ENCODE results near the gene GRM1.

GRM1 gene

DNA sequence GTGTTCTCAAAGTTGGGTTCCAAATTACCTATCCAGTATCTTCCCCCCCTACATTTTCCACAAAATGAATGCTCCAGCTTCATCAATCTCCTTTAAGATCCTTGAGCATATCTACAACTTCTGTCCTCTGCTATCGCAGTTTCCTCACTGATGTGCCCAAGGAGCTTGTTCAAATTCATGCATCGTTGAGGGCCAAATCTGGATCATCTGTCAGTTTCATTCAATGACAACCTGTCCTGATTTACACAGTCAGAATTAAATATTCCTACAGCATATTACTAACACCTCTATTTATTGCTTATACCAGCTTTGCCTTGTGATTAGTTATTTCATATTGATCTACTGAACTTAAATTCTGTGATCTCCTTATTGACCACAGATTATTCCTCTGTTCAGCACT is 68.7 kb downstream of the GRM1 start:
- no peak for DNase-seq (ENCODE audit: low read depth in 2 of 2)

DNA sequence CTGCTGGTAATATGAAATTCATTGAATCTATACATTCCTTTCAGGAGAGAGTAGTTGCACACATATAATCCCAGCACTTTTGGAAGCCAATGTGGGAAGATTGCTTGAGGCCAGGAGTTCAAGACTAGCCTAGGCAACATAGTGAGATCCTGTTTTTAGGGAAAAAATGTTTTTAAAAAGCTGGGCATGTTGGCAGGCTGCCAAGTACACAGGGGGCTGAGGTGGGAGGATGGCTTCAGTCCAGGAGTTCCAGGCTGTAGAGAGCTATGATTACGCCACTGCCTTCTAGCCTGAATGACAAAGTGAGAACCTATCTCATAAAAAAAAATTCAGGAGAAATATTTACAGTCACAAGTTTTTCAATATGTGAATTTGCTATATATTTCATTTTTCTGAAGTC is 71.9 kb downstream of the GRM1 start:
- no peak for DNase-seq (ENCODE audit: low read depth in 2 of 2)

DNA sequence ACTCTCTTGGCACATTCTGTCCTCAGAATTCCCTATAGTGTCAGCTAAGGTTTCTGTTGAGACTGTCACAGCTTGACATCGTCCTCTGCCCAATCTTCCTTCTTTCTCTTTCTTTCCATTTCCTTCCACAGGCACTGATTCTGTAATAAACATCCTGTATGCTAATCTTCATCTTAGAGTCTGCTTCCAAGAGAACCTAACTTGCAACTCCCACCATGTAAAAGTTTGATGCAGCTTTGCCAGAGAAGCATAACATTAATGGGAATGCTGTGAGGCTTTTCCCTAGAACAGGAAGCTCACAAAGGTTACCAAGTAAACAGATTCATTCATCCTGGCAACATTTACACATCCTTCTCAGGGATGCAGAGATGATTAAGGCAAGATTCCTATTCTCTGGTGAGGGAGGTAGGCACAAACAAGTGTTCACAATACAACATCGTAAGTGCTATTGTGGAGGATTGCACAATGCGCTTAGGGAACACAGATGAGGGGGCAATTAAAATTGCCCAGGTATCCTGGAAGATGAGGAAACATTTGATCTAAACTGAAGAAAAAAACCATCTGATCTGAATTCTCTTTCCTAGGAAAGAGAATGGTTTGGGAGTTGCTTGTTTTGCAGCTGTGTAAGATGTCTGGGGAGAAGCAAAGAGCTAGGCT is 74.7 kb downstream of the GRM1 start:
- no peak for DNase-seq (ENCODE audit: low read depth in 2 of 2)

DNA sequence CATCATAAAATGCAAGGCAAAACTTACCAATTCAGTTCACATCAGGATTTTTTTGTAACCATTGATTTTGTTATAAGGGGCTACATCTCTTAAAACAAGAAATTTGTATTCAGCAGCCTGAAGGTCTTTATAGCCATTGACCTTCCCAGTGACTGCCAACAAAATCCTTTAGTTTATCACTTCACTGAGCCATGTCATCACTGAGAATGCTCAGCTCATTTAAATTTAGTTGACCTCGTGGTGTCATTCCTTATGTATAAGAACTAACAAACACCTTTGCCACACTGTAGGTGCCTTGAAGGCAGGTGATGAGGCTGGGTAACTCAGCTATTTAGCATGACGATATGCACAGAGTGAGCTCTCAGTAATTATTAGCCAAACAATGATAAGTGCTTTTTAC is 77.7 kb downstream of the GRM1 start:
- no peak for DNase-seq (ENCODE audit: low read depth in 2 of 2)

DNA sequence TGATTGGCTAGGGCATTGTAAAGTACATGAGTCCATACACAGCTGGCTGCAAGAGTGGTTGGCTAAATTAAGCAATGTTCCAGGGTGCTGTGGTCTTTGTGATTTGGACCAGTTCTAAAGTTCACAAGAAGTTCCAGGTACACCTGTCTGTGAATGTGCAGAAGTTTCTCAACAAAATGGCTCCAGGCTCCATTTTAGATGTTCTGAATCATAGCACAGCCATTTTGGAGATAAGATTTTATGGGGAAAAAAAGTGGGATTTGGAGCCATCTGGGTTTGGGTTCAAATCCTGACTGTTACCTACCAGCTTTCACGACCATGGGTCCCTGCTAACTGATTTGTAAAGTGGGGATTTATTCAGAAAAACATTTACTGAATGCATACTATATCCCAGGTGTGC is 82.1 kb downstream of the GRM1 start:
- no peak for DNase-seq (ENCODE audit: low read depth in 2 of 2)

DNA sequence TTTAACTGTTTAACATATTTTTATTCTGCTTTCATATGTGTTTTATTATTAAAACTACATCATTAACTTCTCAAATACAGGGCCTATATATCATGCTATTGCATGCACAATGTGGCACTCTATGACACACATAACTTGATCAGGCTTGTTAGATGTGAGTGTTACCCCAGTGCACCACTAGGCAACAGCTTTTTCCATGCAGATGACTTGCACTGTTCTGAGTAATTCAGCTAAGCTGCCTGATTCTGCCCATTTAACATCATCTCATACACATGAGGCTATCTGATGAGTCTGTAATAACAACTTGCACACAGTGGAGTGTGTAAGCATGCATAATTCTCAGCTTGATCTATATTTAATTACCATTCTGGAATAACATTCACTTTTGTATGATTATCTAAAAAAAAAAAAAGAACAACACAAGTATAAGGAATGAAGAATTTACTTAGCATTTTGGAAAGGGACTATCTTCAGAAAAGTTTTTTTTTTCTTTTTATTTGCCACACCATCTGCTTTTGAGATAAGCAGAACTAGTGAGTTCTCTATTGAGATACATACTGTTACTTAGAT is 83.1 kb downstream of the GRM1 start:
- DNase-seq (ENCODE audit: low read depth in 2 of 2) = no peak

DNA sequence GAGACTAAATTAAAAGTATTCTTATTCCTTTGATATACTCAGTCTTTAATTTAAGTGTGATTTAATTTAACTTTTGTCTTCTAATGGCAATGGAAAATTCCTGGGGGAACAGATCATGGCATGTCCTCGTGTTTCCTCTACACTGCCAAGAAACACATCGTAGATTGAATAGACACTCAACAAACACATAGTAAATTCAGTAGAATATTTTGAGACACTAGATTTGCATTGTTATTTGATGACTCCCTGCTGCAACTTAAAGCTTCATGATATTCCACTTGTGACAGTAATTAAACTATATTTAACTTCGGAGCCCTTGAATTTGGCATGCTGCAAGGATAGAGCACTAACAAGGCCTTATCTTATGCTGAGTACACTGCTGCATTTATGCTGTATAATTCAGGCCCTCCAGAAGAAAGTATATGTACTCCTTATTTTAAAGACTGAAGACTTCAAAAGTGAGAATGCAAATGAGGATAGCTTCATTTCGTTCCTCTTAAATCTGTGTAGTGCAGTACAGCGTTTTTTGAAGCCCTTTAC is 84.3 kb downstream of the GRM1 start:
- no peak for DNase-seq (ENCODE audit: low read depth in 2 of 2)

DNA sequence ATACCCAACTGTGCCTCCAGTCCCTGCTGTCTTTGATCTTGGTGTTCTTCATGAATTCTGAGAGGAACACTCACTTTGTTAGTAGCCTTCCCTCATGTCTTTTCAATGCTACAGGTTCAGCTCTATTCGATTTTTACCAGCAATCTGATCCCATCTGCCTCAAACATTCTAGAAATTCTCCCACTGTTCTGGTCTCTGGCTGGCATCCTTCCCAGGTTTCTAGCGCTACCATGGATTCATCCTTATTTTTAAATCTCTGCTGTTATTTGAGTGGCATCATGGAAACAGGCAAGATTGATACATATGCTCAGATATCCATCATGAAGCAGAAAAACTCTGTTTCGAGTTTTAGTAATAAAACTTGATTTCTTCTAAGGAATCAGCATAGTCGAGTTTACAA is 94.8 kb downstream of the GRM1 start:
- DNase-seq (ENCODE audit: low read depth in 2 of 2) = no peak

DNA sequence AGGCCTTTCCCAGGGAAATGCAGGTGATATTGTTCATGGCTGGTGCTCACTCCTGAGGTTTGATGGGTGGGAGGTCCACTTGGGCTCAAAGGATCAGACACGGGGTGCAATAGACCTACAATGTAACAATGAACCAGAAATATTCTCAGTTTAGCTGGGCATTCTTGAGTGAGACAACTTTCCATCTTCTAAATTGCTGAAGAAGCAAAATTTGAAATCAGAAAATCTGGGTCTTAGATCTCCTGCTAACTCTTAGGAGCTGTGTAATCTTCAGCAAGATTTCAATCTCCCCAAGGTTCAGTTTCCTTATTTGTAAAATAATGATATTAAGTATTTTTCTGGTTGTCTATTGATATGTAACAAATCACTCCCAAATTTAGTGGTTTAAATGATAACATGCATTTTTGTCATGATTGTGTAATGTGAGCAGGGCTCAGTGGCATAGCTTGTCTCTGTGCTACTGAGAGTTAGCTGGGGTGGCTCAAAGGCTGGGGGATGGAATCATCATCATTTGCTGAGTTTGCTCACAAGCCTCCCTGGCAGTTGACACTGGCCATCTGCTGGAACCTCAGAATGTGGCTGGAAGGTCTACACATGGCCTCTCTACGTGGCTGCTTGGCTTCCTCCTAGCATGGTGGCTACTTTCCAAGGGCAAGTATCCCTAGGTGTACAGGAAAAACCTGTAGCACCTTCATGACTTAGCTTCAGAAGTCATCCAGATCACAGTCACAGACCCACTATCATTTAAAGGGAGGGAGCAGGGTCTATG is 98.8 kb downstream of the GRM1 start:
- no peak for DNase-seq (ENCODE audit: low read depth in 2 of 2)

DNA sequence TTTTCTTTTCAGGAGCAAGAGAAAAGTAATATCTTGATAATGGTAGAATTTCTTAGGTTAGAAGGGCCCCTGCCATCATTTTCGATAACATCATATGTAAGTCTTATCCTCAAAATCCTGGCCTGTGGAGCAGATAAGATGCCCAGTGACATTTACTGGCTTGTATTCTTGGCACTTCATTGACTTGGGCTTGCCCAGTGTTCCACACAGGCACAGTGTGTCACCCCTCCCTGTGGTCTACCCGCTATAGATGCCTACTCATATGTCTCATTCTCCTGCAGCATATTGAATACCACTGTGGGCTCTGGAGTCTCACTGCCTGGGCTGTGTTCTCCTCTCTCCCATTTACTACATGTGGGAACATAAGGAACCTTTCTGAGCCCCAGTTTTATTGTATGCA is 105.0 kb downstream of the GRM1 start:
- DNase-seq (ENCODE audit: low read depth in 2 of 2) = no peak

DNA sequence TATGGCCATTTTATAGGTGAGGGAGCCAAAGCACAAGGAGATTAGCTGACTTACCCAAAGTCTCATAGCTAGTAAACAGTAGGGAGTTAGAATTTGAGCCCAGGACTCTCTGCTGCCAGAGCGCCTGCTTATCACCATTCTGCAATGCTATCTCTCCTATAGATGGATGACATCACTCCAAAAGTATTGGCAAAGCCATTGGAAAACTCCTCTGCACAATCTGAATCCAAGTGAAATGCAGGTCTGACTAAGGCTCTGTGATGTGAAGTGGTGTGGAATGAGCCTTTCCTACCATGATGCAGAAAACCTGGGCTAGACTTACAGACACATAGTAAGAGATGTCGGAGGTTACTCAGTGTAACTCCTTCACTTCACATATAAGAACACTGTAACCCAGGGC is 106.3 kb downstream of the GRM1 start:
- DNase-seq (ENCODE audit: low read depth in 2 of 2) = no peak

DNA sequence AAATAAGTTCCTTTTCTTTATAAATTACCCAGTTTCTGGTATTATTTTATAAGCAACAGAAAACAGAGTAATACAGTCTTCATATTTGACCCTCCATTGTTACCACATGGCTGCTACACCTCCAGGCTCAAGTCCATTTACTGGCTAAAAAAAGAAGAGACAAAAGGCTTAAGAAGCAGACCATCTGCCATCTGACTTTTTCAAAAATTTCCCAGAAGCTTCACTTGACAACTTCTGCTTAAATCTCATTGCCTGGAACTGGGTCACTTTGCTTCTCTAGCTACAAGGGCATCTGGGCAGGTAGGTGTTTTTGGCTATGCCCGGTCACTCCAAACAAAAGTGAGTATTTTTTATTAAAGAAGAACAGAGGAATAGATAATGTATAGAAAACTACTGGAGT is 118.0 kb downstream of the GRM1 start:
- DNase-seq (ENCODE audit: low read depth in 2 of 2) = no peak

DNA sequence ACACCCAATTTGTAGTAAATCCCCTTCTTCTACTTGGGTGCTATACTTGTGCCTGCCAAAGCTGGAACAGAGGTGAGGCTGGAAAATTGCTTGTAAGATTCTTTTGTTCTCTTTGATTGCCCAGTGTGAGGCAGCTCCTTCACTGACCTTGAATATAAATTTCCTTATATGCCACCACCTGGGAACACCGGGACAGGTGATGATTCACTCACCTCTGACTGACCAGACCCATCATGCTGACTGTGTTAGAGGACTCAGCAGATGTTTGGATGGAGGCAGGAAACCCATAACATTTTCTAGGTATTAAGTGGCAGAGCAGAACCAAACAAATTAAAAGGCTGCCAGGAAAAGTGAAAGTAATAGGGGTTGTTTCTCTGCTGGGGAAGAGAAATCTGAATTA is 120.9 kb downstream of the GRM1 start:
- no peak for DNase-seq (ENCODE audit: low read depth in 2 of 2)

DNA sequence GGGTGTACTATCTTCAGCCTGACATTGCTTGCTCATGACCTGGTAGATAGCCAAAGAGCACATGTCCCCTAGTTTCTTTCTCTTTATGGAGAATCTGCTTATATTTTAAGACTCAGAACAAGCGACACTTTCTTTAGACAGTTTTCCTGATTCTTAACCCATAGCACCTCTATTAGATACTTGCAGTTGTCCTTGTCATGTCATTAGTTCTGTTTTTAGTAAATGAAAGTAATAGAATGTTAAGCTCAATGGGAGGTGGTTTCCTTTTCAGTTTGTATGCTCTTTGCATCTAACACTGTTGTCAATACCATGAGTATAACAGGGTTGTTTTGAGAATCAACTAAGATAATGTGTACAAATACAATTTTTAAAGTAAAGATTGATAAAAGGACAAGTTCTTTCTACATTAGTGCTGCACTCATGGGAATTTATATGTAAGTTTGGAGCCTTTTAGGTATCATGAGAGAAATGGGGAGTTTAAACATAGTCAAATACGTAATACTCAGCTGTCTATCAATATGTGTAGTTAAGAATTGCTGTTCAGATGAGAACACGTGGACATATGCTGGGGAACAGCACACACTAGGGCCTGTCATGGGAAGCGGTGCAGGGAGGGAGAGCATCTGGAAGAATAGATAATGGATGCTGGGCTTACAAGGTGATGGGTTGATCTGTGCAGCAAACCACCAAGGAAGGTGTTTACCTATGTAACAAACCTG is 124.3 kb downstream of the GRM1 start:
- no peak for DNase-seq (ENCODE audit: low read depth in 2 of 2)

DNA sequence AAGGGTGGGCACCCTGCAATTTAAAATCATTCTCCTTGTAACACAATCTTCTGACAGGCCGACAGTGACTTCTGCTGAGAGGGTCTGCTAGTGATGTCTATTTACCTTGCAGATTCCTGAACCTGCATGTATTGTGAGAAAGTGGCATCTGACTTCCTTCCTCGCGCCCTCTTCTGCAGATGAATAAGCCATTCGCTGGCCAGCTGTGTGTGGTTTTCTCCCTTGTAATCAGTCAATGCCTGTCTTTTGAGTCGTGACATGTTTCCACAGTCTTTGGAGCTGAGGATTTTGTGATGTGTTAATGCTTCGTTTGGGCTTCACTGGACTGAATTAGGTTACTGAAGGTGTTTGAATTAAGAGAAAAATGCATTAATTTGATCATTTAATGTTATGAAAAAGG is 125.3 kb downstream of the GRM1 start:
- no peak for DNase-seq (ENCODE audit: low read depth in 2 of 2)

DNA sequence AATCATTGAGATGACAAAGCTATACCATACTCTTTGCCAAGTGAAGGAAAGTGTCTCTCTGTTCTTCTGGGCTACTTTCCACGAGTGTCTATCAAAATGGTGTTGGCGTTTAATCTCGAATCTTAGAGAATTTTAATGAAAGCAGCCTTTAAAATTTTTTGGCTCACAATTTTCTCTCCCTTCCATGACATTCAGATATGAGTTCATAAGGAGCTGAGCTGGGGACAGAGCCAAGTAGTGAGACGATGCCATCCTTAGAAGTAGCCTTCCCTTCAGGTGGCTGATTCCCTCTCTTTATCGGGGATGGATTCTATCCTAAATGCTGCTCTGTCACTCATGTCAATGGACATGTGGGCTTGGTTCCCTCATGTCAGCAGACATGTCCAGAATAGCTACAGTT is 132.8 kb downstream of the GRM1 start:
- no peak for DNase-seq (ENCODE audit: low read depth in 2 of 2)

DNA sequence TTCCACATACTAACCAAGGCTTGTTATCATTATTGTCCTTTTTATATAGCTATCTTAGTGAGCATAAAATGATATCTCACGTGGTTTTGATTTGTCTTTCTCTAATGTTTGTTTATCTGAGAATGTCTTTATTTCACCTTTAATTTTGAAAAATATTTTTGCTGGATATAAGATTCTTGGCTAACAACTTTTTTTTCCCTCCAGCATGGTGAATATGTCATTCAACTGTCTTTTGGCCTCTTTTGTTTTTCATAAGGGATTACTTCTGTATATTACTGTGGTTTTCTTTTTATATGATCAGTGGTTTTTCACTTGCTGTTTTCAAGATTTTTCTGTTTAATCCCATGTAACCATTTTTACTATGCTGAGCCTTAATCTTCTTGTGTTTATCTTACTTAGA is 141.0 kb downstream of the GRM1 start:
- no peak for DNase-seq (ENCODE audit: low read depth in 2 of 2)

DNA sequence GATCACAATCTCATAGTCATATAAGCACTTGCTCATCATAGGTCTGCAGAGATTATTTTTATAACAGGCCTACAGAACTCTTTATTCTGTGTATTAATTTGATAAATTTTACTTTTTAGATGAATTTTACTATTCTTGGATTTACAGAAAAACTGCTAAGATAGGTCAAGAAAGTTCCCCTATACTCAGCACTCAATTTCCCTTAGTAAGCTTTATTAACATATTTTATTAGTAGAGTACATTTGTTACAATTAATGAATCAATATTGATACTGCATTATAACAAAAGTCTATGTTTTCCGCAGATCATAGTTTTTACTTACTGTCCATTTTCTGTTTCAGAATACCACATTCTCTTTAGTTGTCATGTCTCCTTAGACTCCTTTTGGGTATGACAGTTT is 148.9 kb downstream of the GRM1 start:
- DNase-seq (ENCODE audit: low read depth in 2 of 2) = no peak

DNA sequence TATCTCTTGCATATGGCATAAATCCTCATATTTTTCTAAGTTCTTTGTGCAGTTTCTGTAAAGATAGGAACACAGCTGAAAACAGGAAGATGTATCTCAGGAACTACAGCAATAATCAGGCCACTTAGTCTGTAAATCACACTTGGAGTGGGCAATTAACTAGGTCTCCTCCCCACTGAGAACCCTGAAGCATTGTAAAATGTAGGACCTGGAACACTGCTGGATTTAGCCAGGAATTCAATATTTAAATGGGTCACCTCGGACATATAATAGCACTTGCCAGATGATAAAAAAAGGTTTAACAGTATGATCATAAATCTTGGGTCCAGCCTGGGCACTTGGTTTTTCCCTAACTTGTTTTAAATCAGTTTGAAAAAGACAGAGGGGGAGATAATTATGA is 155.0 kb downstream of the GRM1 start:
- DNase-seq (ENCODE audit: low read depth in 2 of 2) = no peak

DNA sequence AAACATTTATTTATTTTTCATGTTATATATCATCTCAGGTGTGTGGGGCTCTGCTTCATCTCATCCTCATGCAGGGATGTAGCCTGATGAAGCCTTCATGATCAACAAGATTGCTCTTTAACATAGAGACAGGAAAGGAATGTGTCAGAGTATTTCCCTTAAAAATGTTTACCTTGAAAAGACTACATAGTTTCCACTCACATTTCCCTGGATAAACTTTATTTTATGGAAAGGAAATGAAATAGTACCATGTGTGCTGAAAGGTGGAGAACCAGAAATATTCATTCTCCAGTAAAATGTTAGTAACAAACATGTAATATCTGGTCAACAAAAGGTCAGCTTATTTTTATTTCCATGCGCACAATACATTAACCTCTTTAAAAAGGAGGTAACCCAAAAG is 155.8 kb downstream of the GRM1 start:
- no peak for DNase-seq (ENCODE audit: low read depth in 2 of 2)

DNA sequence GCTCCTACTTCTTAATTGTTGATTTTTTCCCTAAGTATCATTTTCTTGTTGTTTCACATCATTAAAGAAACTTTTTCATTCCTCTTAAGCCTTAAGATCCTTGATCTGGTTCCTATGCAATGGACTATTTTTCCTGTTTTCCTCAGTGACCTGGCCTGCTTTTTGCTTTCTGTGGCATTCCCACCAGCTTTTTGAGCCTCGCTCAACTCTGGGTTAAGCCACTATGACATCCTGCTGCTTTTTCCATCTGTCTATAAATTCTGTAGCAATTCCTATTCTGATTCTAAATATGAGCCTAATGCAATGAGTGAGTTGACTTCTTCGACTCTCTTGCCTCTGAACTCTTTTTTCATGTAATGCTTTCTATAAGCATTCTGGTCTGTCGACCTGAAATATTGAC is 160.3 kb downstream of the GRM1 start:
- no peak for DNase-seq (ENCODE audit: low read depth in 2 of 2)

DNA sequence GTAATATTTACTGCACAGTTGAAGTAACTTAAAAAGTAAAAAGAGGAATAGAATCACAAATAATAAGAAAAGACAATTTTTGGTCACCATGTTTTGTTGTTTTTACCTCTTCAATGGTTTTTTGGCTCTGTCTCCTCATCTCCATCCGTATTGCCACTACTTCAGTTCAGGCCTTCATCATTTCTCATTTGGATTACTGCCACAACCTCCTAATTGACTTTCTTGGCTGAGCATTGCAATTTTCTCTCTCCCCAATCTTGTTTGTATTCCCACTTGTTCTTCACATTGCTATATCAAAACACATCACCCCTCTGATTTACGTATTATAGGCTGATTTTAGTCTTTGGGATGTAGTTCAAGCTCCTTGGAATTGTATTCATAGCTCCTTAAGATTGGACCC is 161.7 kb downstream of the GRM1 start:
- DNase-seq (ENCODE audit: low read depth in 2 of 2) = no peak

DNA sequence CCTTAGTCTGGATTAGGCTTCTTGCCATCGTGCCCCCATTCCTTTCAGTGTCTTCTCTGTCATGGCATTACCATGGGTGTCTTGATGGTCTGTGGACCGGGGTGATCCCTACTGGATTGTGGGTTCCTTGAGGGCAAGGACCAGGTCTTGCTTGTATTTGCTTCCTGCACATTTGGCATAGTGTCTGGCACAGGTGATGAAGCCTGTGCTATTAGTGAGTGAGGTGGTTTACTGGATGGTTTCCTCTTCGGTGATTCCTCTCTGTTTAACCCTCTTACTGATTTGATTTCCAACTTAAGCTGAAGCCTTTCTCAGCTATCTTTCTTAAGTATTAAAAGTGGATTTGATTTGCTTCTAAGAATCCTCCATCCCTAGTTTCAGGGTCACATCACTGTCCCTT is 162.3 kb downstream of the GRM1 start:
- DNase-seq (ENCODE audit: low read depth in 2 of 2) = no peak

Measured in stimulated activated CD8-positive, alpha-beta memory T cell treated with anti-CD3 and anti-CD28 coated beads, Interleukin-7, amount 100 ng/mL, for 4 hours (primary cell).